HG03097 (cell line): ENCODE data around the gene SGK1.
A peak's percentile ranks its signal among the peaks of the same experiment; 100 is the strongest.
"Not testable (repeated sequence)": the region's sequence is repeated elsewhere in the genome, so short reads cannot be mapped to it uniquely, and the experiment has no call there.

Experiments
- ATAC-seq: cut with Tn5 transposase; IDR thresholded peaks from one replicate; pipeline ENCODE4 v1.9.1; 2021; ENCODE audit not compliant: unreplicated experiment, low FRiP score

Gene SGK1

DNA sequence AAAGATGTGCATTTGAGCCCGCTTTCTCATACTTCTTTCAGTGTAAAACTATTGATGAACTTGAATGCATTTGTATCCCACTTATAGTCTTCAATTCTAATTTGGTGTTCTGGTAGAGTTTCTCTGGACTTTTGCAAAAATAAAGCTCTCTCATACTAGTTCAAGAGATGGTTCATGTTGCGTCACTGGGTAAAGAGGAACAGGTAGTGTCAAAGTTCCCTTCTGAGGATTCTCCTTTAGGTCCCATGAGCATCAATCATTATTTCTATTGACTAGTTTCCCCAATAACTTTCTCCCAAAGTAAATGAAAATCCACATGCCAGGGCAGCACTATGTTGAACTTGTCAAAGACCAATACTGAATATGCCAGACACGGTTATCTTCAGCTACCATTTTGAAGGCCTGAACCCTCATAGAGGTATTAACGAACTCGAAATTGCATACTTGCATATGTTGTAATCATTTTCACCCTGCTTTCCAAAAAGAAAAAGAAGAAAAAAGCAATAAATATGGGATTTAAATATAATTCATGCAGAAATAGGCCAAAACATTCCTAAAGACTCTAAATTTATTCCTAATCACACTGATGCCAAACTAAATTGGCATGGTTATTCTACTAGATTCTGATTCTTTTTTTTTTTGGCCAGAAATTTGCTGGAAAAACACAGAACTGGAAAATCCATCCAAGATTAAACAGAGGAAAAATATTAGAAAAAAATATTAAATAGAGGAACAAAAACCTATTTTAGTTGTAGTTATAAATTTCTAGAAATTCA lies 84.5 kb downstream of the SGK1 start:
- no peak for ATAC-seq

- no peak for ATAC-seq
Measured at GRCh38 chr6:134230940-134231339, 87.0 kb downstream of the SGK1 start.

GRCh38 chr6:134230087-134230700 lies 87.7 kb downstream of the SGK1 start:
- ATAC-seq = no peak

GRCh38 chr6:134229520-134229919 lies 88.4 kb downstream of the SGK1 start:
- ATAC-seq = no peak

GRCh38 chr6:134223796-134224420 lies 94.0 kb downstream of the SGK1 start:
- no peak for ATAC-seq

DNA sequence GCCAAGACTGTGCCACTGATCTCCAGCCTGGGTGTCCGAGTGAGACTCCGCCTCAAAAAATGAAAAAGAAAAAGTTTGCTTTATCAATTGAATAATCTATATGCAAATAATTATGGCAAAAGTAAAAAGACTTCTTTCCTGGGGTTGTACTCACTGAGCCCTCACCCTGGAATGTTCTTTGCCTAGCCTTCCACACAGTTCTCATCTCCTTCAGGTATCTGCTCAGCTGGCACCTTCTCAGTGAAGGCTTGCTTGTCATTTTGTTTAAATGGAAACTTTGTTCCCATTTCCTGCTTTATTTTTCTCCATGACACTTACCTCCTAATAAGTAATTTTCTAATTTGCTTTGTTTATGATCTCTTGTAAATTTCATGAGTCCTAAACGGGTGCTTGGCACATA lies 96.7 kb downstream of the SGK1 start:
- no peak for ATAC-seq

GRCh38 chr6:134217798-134218140 lies 100.1 kb downstream of the SGK1 start:
- ATAC-seq = no peak

DNA sequence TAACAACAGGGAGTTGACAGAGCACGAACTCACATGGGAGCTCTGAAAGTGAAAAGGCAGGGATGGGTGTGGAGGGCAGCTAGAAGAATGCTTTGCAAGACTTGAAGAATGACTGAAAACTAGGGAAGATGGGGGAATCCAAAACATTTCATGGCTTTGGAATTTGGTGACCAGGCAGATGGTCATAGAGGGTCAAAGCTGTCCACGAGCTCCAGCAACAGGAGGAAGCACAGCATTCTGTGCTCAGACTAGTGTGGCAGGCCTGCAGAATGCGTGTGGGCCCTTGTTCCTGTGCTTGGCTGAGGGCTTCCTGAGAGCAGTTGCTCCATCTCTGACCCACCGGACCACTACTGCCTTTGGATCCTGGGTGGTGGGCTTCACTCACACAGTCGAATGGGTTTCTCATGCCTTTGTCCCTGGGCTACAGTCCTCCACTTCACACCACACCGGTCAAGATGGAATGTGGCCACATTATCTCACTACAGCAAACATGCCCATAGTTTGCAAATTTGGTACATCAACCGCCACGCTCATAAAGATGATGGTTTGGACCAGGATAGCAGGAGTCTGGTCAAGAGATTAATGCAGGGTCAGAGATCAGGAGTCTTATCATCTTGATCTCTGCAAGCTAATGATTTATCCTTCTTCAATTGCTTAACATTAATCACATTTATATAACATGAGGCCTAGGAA lies 100.7 kb downstream of the SGK1 start:
- no peak for ATAC-seq

DNA sequence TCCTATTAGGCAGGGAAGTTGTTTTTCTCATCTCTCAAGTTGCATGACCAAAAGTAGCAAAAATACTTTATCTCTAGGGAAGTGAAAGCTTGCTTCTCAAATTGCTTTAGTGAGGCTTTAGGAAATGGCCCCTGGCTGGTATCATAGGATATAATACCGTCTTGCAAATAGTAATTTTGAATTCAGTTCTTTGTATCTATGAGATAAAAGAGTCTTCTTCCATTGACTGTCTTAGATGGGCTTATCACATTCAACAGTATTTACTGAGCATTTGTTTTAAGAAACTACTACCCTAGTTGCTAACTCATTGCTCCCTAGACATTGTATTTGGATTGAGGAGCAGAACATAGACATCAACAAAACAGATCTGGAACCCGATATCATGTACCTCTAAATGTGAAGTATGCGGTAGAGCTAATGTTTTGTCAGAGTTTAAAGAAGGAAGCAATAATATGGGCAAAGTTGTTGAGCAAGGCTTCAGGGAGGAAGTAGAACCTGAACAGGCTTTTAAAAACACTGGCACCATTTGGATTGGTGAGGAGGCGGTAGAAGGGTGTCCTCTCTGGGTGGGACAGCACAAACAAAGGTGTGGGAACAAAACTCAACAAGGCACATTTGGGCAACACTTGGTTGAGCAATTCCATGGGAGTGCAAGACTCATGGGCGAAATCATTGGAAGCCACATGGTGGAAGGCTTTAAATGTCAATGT lies 101.5 kb downstream of the SGK1 start:
- no peak for ATAC-seq

DNA sequence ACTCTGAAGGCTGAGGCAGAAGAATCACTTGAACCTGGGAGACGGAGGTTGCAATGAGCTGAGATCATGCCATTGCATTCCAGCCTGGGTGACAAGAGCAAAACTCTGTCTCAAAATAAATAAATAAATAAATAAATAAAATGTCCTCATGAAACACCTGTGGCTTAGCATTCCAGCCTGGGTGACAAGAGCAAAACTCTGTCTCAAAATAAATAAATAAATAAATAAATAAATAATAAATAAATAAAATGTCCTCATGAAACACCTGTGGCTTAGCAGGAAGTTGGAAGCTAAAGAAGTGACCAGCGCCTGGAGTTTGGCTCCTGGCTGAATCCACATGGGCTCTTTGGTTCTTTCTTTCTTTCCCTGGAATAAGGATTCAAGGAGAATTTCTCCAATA lies 104.5 kb downstream of the SGK1 start:
- ATAC-seq = not testable (repeated sequence)

GRCh38 chr6:134211297-134211696 lies 106.6 kb downstream of the SGK1 start:
- ATAC-seq = no peak

DNA sequence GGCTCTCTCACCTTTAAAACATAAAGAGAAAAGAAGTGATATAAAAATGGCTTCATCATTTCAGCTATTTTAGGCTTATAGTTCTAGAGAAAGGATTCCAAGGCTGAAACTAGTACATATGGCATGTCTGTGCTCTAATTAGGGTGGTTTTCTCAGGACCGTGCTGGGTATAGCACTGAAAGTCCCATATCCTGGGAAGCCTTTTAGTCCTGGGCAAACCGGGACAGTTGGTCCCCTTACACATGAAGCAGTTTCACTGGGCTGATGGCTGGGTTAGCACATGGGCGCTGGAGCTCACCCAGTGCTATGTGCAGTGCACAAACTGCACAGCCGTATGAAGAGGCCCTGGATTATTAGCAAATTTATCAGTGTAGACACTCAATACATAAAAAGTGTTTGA lies 110.5 kb downstream of the SGK1 start:
- no peak for ATAC-seq

GRCh38 chr6:134205366-134205765 lies 112.5 kb downstream of the SGK1 start:
- ATAC-seq = no peak

- ATAC-seq = not testable (repeated sequence)
Measured at GRCh38 chr6:134204759-134205158, 113.2 kb downstream of the SGK1 start.

GRCh38 chr6:134204031-134204430 lies 113.9 kb downstream of the SGK1 start:
- ATAC-seq = no peak

DNA sequence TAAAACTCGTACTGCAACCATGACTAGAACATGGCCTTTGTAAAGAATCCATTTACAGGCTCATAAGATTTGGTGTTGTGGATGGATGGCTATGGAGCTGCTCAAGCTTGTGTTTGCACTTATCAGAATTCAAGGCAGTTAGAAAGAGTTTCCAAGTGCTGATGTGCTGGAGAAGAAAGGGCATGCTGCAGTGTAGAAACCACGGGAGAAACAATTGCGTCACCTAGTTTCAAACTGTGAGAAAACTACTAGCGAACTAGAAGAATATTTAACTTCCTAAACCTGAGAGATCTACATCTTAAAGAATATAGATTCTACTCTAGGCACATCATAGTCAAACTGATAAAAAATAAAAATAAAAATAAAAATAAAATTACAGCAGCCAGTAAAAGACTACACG lies 116.2 kb downstream of the SGK1 start:
- no peak for ATAC-seq

DNA sequence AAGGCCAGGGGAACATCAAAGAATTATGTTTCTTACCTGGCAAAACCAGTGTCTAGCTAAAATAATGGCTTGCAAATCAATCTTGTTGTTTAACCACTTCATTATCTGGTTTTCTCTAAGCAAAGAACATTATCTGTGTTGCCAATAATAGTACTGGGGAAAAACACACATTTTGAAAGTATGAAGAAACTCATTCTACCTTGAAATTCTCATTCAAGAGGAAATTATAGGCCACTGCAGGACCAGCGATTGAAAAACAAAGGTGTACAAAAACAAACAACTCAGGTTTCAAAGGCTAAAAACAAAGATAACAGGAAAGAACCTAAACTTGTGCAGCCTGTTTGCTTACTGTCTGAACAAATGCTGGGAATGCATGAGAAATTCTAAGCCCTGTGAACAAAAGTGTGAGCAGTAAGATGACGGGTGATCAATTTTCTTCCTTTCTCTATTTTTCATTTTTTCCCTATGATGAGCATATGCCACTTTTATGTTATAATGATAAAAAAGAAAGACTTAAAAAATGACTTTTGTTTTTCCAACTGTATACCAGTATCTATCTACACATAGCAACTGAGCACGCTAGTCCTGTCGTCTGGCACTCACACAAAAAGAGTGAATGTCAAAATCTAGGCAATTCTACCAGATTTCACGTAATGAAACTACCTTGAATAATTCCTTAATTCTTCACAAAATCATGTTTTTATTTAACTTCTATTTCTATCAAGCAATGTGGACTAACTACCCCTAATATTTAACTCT lies 117.9 kb downstream of the SGK1 start:
- ATAC-seq = no peak

GRCh38 chr6:134198093-134198492 lies 119.8 kb downstream of the SGK1 start:
- ATAC-seq = no peak

- not testable (repeated sequence) for ATAC-seq
Measured at GRCh38 chr6:134197685-134198084, 120.2 kb downstream of the SGK1 start.

DNA sequence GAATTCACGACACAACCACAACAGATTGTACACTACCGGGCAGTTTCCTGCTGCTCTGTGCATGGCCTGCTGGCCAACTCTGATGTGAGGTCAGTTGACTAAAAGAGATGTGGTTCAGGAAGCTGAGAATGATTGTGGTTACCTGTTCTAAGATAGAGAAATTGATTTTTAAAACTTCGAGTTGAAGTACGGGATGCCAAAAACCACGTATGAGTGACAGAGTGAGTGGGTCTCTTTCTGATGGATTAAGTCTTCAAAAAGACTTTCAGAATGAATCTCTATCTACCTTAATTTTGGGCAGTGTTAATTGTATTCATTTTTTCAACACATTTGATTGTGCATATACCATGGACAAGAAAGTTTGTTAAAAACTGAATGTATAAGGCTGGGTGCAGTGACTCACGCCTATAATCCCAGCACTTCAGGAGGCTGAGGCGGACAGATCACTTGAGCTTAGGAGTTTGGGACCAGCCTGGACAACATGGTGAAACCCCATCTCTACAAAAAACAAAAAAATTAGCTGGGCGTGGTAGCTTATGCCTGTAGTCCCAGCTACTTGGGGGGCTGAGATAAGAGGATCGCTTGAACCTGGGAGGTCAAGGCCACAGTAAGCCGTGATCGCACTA lies 121.2 kb downstream of the SGK1 start:
- peak; percentile 71 for ATAC-seq
